ENCODE data around the gene KCNIP1. TPM values are rescaled to one million over a fixed set of nuclear protein-coding genes. Genes with fewer than 3 reads are reported as not detected.

KCNIP1 gene
- total RNA-seq, 1 donor from 2014 or later, result 32.4 TPM

- DNase-seq (ENCODE audit: low read depth), result no peak
Observed at GRCh38 chr5:170628028-170628427, 124.2 kb downstream of the KCNIP1 start.

- no peak for DNase-seq (ENCODE audit: low read depth)
Observed at GRCh38 chr5:170628691-170629565, 125.1 kb downstream of the KCNIP1 start.

GRCh38 chr5:170629566-170630175 is 125.9 kb downstream of the KCNIP1 start:
- no peak for DNase-seq (ENCODE audit: low read depth)

GRCh38 chr5:170630226-170630625 is 126.4 kb downstream of the KCNIP1 start:
- DNase-seq (ENCODE audit: low read depth), result no peak

- DNase-seq (ENCODE audit: low read depth), result peak; percentile 22
Observed at GRCh38 chr5:170630711-170631141, 126.9 kb downstream of the KCNIP1 start.

GRCh38 chr5:170631466-170632195 is 127.8 kb downstream of the KCNIP1 start:
- DNase-seq (ENCODE audit: low read depth), result no peak

GRCh38 chr5:170632266-170632984 is 128.6 kb downstream of the KCNIP1 start:
- no peak for DNase-seq (ENCODE audit: low read depth)

GRCh38 chr5:170632985-170633234 is 129.1 kb downstream of the KCNIP1 start:
- DNase-seq (ENCODE audit: low read depth), result no peak

- DNase-seq (ENCODE audit: low read depth), result peak; percentile 85
Observed at GRCh38 chr5:170633235-170634081, 129.6 kb downstream of the KCNIP1 start.

GRCh38 chr5:170634256-170634990 is 130.6 kb downstream of the KCNIP1 start:
- DNase-seq (ENCODE audit: low read depth), result no peak

GRCh38 chr5:170635706-170636105 is 131.9 kb downstream of the KCNIP1 start:
- DNase-seq (ENCODE audit: low read depth), result no peak

- DNase-seq (ENCODE audit: low read depth), result no peak
Observed at GRCh38 chr5:170636206-170636605, 132.4 kb downstream of the KCNIP1 start.

GRCh38 chr5:170636801-170637477 is 133.1 kb downstream of the KCNIP1 start:
- DNase-seq (ENCODE audit: low read depth), result no peak

GRCh38 chr5:170638051-170638450 is 134.2 kb downstream of the KCNIP1 start:
- DNase-seq (ENCODE audit: low read depth), result no peak

- peak; percentile 13 for DNase-seq (ENCODE audit: low read depth)
Observed at GRCh38 chr5:170638454-170639220, 134.8 kb downstream of the KCNIP1 start.

GRCh38 chr5:170639221-170639925 is 135.6 kb downstream of the KCNIP1 start:
- no peak for DNase-seq (ENCODE audit: low read depth)

- no peak for DNase-seq (ENCODE audit: low read depth)
Observed at GRCh38 chr5:170640731-170641588, 137.1 kb downstream of the KCNIP1 start.

All from renal cortical epithelial cell (primary cell).